GM19397 (cell line): ENCODE results near the gene TGFB2.
A peak's percentile ranks its signal among the peaks of the same experiment; 100 is the strongest.
"Not testable (repeated sequence)": the region's sequence is repeated elsewhere in the genome, so short reads cannot be mapped to it uniquely, and the experiment has no call there.

ENCODE experiments used
- ATAC-seq: cut with Tn5 transposase; IDR thresholded peaks from one replicate; pipeline ENCODE4 v1.9.1; 2021; ENCODE audit warnings: mild to moderate bottlenecking, moderate library complexity; ENCODE audit not compliant: unreplicated experiment

The TGFB2 gene

GRCh38 chr1:218344814-218345672 lies at the start of gene TGFB2:
Gene TGFB2, plus strand, starts transcription at chr1:218345336. Its CDS starts 1,366 bp downstream, at chr1:218346702.
- ATAC-seq = peak; percentile 37

- ATAC-seq = no peak
These were observed 49.0 kb upstream of the TGFB2 start for GRCh38 chr1:218296162-218296561.

- ATAC-seq = no peak
These were observed 47.7 kb upstream of the TGFB2 start for GRCh38 chr1:218297461-218297860.

GRCh38 chr1:218297867-218298266 lies 47.3 kb upstream of the TGFB2 start:
- ATAC-seq = no peak

GRCh38 chr1:218298398-218298797 lies 46.7 kb upstream of the TGFB2 start:
- no peak for ATAC-seq

- ATAC-seq = no peak
These were observed 45.7 kb upstream of the TGFB2 start for GRCh38 chr1:218299416-218299815.

GRCh38 chr1:218301217-218301616 lies 43.9 kb upstream of the TGFB2 start:
- no peak for ATAC-seq

- ATAC-seq = no peak
These were observed 43.0 kb upstream of the TGFB2 start for GRCh38 chr1:218302155-218302554.

- ATAC-seq = no peak
These were observed 41.8 kb upstream of the TGFB2 start for GRCh38 chr1:218303176-218303879.

- peak; percentile 59 for ATAC-seq
These were observed 40.7 kb upstream of the TGFB2 start for GRCh38 chr1:218304281-218305039.

- no peak for ATAC-seq
These were observed 39.6 kb upstream of the TGFB2 start for GRCh38 chr1:218305472-218306064.

GRCh38 chr1:218312509-218312908 lies 32.6 kb upstream of the TGFB2 start:
- no peak for ATAC-seq

- no peak for ATAC-seq
These were observed 30.8 kb upstream of the TGFB2 start for GRCh38 chr1:218314316-218314715.

GRCh38 chr1:218315638-218316037 lies 29.5 kb upstream of the TGFB2 start:
- no peak for ATAC-seq

- no peak for ATAC-seq
These were observed 28.1 kb upstream of the TGFB2 start for GRCh38 chr1:218317061-218317460.

- not testable (repeated sequence) for ATAC-seq
These were observed 25.0 kb upstream of the TGFB2 start for GRCh38 chr1:218320182-218320581.

GRCh38 chr1:218322762-218323161 lies 22.4 kb upstream of the TGFB2 start:
- ATAC-seq = no peak

GRCh38 chr1:218323568-218324225 lies 21.4 kb upstream of the TGFB2 start:
- ATAC-seq = no peak

GRCh38 chr1:218324226-218324580 lies 20.9 kb upstream of the TGFB2 start:
- ATAC-seq = no peak

GRCh38 chr1:218328769-218329168 lies 16.4 kb upstream of the TGFB2 start:
- no peak for ATAC-seq
